ENCODE results near the gene PRR9. TPM values are rescaled to one million over a fixed set of nuclear protein-coding genes. Genes with fewer than 3 reads are reported as not detected.

Gene PRR9
- total RNA-seq, 3 donors from 2014 or later (not counting 1 experiment from before 2014, with no cell fraction given): not detected

GRCh38 chr1:153248176-153248879 lies 30.9 kb downstream of the PRR9 start:
- peaks cover 7 to 11% of the 10 kb centered on the region in 2 donors for H3K9me3 Mint-ChIP-seq
- no peak overlapping the region for H3K27ac ChIP-seq (ENCODE audit: low read length)
- H3K27me3 Mint-ChIP-seq (ENCODE audit: low read depth in 2 of 2): peaks cover 20 to 22% of the 10 kb centered on the region in 2 donors
- no peaks in the 10 kb centered on the region for H3K36me3 Mint-ChIP-seq
- H3K27me3 ChIP-seq (ENCODE audit: control insufficient read depth, insufficient read depth, low read length): peaks cover 7% of the 10 kb centered on the region
- H3K36me3 ChIP-seq (ENCODE audit: control insufficient read depth, insufficient read depth, low read length): no peaks in the 10 kb centered on the region
- DNase-seq: no peak
- 78% methylated on average over 3 of the region's 5 CpGs for WGBS (ENCODE audit: insufficient coverage)
- H3K27ac Mint-ChIP-seq: no peak overlapping the region
- H3K4me3 ChIP-seq (ENCODE audit: low read length): no peak overlapping the region
- ATAC-seq: no peak
- no peaks in the 10 kb centered on the region for H3K9me3 ChIP-seq (ENCODE audit: control insufficient read depth, insufficient read depth, low read length)
- H3K4me1 Mint-ChIP-seq: peaks cover 0 to 11% of the 10 kb centered on the region in 2 donors
- no peak overlapping the region for H3K4me3 Mint-ChIP-seq
- intact Hi-C loops (cut with micrococcal nuclease): no loop called here
- no peaks in the 10 kb centered on the region for H3K4me1 ChIP-seq (ENCODE audit: control insufficient read depth, insufficient read depth, low read length)
- no peak for TF ChIP-seq CTCF (IDR thresholded peaks at IDR 0.05)

DNA sequence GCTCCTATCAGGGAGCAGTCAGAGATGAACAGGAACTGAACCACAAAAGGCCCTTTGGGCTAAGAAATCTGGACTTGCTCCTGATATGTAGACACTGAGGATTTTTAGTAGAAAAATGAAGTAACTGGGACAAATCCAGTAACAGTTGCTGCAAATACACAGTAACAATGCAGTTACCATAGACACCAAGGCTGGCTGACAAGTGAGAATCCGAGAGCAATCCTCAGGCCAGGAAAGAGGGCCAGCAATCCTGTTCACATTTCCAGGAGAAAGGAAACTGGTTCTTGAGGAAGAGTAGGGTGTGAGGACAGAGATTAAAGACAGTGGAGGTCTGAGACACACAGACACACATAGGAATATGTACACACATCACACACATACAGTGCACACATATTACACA lies 32.8 kb downstream of the PRR9 start:
- Mint-ChIP-seq H3K4me1 (no peaks in the 10 kb centered on the region), H3K27ac (no peak overlapping the region), H3K4me3 (no peak overlapping the region), H3K36me3 (no peaks in the 10 kb centered on the region), H3K9me3 (no peaks in the 10 kb centered on the region), H3K27me3 (ENCODE audit: low read depth in 2 of 2) (peaks cover 15 to 22% of the 10 kb centered on the region in 2 donors)
- no peaks in the 10 kb centered on the region for H3K36me3 ChIP-seq (ENCODE audit: control insufficient read depth, insufficient read depth, low read length)
- no peaks in the 10 kb centered on the region for H3K9me3 ChIP-seq (ENCODE audit: control insufficient read depth, insufficient read depth, low read length)
- intact Hi-C loops (cut with micrococcal nuclease): no loop called here
- no CpG with 5 or more reads among the region's 1 CpG for WGBS (ENCODE audit: insufficient coverage)
- ATAC-seq (no peak), DNase-seq (no peak)
- no peaks in the 10 kb centered on the region for H3K4me1 ChIP-seq (ENCODE audit: control insufficient read depth, insufficient read depth, low read length)
- TF ChIP-seq CTCF (IDR thresholded peaks at IDR 0.05): no peak
- no peak overlapping the region for H3K4me3 ChIP-seq (ENCODE audit: low read length)
- H3K27ac ChIP-seq (ENCODE audit: low read length): no peak overlapping the region
- H3K27me3 ChIP-seq (ENCODE audit: control insufficient read depth, insufficient read depth, low read length): peaks cover 7% of the 10 kb centered on the region

- H3K4me3 Mint-ChIP-seq: no peak overlapping the region
- DNase-seq (no peak), ATAC-seq (no peak)
- Histone ChIP-seq H3K9me3 (ENCODE audit: control insufficient read depth, insufficient read depth, low read length) (no peaks in the 10 kb centered on the region), H3K27me3 (ENCODE audit: control insufficient read depth, insufficient read depth, low read length) (peaks cover 7% of the 10 kb centered on the region), H3K4me1 (ENCODE audit: control insufficient read depth, insufficient read depth, low read length) (no peaks in the 10 kb centered on the region), H3K27ac (ENCODE audit: low read length) (no peak overlapping the region), H3K4me3 (ENCODE audit: low read length) (no peak overlapping the region), H3K36me3 (ENCODE audit: control insufficient read depth, insufficient read depth, low read length) (no peaks in the 10 kb centered on the region)
- H3K4me1 Mint-ChIP-seq: no peaks in the 10 kb centered on the region
- WGBS (ENCODE audit: insufficient coverage): 47% methylated on average over 2 of the region's 2 CpGs
- H3K9me3 Mint-ChIP-seq: no peaks in the 10 kb centered on the region
- no peak for TF ChIP-seq CTCF (IDR thresholded peaks at IDR 0.05)
- H3K27ac Mint-ChIP-seq: no peak overlapping the region
- H3K36me3 Mint-ChIP-seq: no peaks in the 10 kb centered on the region
- peaks cover 15 to 22% of the 10 kb centered on the region in 2 donors for H3K27me3 Mint-ChIP-seq (ENCODE audit: low read depth in 2 of 2)
- intact Hi-C loops (cut with micrococcal nuclease): no loop called here
These were observed 33.7 kb downstream of the PRR9 start for GRCh38 chr1:153251087-153251486.

DNA sequence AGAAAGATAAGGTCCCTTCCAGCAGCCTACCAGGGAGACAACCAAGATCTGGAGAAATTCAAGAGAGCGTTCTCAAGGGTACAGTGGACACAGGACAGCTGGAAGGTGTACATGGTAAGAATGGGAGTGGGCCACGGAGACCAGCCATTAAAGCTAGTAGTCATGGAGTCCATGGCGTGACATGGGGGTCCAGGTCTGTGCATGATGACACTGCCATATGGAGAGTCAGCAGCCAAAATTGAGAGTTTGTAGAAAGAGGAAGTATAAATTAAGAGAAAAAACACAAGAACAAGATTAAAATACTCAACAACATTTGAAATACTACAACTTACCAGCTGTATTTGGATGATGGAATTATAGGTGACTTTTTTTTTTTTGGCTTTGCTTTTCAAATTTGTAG lies 34.2 kb downstream of the PRR9 start:
- Histone ChIP-seq H3K27me3 (ENCODE audit: control insufficient read depth, insufficient read depth, low read length) (peaks cover 7% of the 10 kb centered on the region), H3K4me1 (ENCODE audit: control insufficient read depth, insufficient read depth, low read length) (no peaks in the 10 kb centered on the region), H3K27ac (ENCODE audit: low read length) (no peak overlapping the region), H3K4me3 (ENCODE audit: low read length) (no peak overlapping the region), H3K9me3 (ENCODE audit: control insufficient read depth, insufficient read depth, low read length) (no peaks in the 10 kb centered on the region), H3K36me3 (ENCODE audit: control insufficient read depth, insufficient read depth, low read length) (no peaks in the 10 kb centered on the region)
- H3K4me1 Mint-ChIP-seq: no peaks in the 10 kb centered on the region
- peaks cover 15 to 22% of the 10 kb centered on the region in 2 donors for H3K27me3 Mint-ChIP-seq (ENCODE audit: low read depth in 2 of 2)
- WGBS (ENCODE audit: insufficient coverage): 82% methylated on average over 3 of the region's 3 CpGs
- H3K4me3 Mint-ChIP-seq: no peak overlapping the region
- no peak overlapping the region for H3K27ac Mint-ChIP-seq
- no peaks in the 10 kb centered on the region for H3K9me3 Mint-ChIP-seq
- no peak for TF ChIP-seq CTCF (IDR thresholded peaks at IDR 0.05)
- DNase-seq (no peak), ATAC-seq (no peak)
- H3K36me3 Mint-ChIP-seq: no peaks in the 10 kb centered on the region
- intact Hi-C loops (cut with micrococcal nuclease): no loop called here
